Measurements from ENCODE around the gene HTRA1.
A peak's percentile ranks its signal among the peaks of the same experiment; 100 is the strongest.

HTRA1 gene

GRCh38 chr10:122497241-122497640, 35.9 kb downstream of the HTRA1 start:
- no peak for DNase-seq

- DNase-seq, result no peak
These were observed 37.2 kb downstream of the HTRA1 start for GRCh38 chr10:122498521-122498920.

- DNase-seq, result no peak
These were observed 37.7 kb downstream of the HTRA1 start for GRCh38 chr10:122499012-122499411.

DNA sequence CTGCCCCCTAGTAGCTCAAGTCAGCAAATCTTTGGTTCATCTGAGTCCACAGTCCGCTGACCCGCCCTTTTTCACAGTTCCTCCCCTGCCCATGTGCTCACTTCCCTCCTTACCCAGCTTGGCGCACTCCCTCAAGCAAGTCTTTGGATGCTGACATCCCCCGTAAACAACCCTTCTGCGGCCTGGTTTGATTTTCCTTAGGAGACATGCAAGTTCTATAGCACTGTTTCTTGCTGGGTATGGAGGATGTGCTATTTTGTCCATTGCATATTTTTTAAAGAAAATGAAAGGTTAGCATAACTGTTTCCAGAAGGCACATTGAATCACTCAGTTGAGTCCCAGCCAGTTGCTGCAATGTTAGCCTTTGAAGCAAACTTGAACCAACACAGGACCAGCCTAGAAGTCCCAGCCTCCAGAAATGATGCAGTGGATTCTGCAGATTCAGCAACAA, 38.2 kb downstream of the HTRA1 start:
- no peak for DNase-seq

DNA sequence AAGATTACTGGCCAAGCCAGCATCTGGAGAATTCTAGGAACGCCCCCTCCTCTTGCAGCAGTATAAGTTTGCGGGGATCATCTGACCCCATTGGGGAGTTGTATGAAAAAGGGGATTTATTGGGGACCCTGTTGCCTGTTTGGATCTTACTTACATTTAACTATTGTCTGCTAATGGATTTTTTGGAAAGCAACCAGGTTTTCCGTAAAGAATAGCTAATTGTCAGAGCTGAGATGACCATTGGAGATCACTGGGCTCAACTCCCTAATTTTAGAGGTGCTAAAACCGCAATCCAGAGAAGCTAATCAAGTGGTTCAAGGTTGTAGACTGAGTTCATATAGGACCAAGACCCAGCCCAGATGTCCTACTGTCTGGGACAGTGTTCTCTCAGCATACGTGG, 38.8 kb downstream of the HTRA1 start:
- DNase-seq, result no peak

DNA sequence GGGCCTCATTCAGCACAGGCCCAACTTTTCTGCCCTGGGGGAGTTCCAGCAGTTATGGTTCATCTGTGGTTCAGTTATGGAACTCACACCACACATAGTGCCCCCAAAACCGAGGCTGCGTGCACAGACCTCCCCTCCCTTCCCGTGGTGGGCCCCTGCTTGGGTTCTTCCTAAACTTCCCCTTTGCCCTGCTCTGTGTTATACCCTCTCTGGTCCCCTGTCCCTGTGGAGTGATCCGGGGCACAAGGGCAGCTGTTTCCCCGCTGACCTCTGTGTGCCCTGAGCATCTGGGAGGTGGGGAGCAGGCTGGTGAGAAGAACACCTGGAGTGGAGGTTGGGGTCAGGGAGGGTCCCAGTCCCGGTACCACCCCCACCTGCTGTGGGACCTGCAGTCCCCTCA, 39.4 kb downstream of the HTRA1 start:
- no peak for DNase-seq

GRCh38 chr10:122503012-122503411, 41.7 kb downstream of the HTRA1 start:
- no peak for DNase-seq

- no peak for DNase-seq
These were observed 42.7 kb downstream of the HTRA1 start for GRCh38 chr10:122503886-122504609.

DNA sequence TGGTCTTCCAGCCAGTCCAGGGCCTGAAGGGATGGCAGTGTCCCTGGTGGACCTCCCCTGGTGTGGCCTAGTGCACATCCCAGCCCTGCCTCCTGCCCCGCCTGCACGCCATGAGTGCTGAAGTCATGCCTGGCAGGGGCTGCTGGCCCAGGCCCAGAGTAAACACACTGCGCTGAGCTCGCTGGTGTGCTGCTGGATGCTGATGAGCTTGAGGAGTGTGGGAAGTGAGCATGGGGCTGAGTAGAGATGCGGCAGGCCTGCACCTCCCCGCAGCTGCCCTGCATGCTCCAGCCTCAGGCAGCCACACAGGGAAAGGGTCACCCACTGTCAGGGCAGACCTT, 43.2 kb downstream of the HTRA1 start:
- DNase-seq, result no peak

GRCh38 chr10:122505011-122505410, 43.7 kb downstream of the HTRA1 start:
- DNase-seq, result no peak

GRCh38 chr10:122505885-122506645, 44.7 kb downstream of the HTRA1 start:
- no peak for DNase-seq

DNA sequence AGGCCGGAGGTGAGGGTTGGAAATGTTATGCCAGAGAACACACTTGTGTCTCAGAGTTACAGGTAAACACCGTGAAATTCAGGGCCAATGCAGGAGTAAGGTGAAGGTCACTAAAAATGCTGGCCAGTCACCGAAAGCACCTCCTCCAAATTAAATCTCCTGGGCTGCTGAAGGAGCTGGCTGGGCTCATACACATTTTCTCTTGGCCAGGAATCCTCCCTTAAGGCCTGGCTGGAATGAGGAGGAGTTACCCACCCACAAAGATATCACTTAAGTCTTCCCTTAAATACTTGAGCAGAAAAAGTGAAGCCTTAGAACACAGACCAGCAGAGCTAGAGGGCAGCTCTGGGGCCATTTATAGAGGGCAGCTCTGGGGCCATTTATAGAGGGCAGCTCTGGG, 46.3 kb downstream of the HTRA1 start:
- no peak for DNase-seq

GRCh38 chr10:122508021-122508420, 46.7 kb downstream of the HTRA1 start:
- DNase-seq, result no peak

GRCh38 chr10:122509323-122509722, 48.0 kb downstream of the HTRA1 start:
- DNase-seq, result no peak

GRCh38 chr10:122510326-122510725, 49.0 kb downstream of the HTRA1 start:
- DNase-seq, result no peak

- peak in 1 of 2 donors; percentile 9 for DNase-seq
These were observed 49.4 kb downstream of the HTRA1 start for GRCh38 chr10:122510736-122511135.

- DNase-seq, result no peak
These were observed 51.7 kb downstream of the HTRA1 start for GRCh38 chr10:122513053-122513452.

DNA sequence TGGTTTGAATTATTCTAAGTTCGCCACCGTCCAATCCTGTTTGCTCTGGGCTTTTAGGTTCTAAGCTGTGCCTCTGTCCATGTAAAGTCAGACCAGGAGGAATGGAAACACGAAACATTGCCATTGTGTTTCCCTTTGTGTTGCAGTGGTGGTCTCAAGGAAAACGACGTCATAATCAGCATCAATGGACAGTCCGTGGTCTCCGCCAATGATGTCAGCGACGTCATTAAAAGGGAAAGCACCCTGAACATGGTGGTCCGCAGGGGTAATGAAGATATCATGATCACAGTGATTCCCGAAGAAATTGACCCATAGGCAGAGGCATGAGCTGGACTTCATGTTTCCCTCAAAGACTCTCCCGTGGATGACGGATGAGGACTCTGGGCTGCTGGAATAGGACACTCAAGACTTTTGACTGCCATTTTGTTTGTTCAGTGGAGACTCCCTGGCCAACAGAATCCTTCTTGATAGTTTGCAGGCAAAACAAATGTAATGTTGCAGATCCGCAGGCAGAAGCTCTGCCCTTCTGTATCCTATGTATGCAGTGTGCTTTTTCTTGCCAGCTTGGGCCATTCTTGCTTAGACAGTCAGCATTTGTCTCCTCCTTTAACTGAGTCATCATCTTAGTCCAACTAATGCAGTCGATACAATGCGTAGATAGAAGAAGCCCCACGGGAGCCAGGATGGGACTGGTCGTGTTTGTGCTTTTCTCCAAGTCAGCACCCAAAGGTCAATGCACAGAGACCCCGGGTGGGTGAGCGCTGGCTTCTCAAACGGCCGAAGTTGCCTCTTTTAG, 52.9 kb downstream of the HTRA1 start:
- no peak for DNase-seq

- DNase-seq, result no peak
These were observed 53.7 kb downstream of the HTRA1 start for GRCh38 chr10:122515022-122515424.

- DNase-seq, result peak; percentile 41 to 65
These were observed 54.4 kb downstream of the HTRA1 start for GRCh38 chr10:122515588-122516231.

DNA sequence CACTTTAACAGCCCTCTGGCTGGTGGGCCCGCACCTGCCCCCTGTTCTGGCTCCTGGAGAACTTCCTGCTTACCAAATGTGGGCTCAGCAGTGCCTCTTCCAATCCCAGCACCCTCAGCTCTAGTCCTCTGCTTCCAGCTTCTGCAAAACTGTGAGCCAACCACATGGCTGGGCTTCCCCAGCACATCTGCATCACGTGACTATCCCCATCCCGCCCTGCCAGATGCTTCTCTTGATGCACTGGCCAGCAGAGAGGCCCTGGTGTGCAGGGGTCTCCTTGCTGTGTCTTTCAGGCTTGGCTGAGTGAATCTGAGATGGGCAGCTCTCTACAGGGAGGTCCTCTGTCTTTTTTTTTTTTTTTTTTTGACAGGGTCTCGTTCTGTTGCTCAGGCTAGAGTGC, 55.4 kb downstream of the HTRA1 start:
- no peak for DNase-seq

GRCh38 chr10:122519144-122519543, 57.8 kb downstream of the HTRA1 start:
- DNase-seq, result no peak

DNA sequence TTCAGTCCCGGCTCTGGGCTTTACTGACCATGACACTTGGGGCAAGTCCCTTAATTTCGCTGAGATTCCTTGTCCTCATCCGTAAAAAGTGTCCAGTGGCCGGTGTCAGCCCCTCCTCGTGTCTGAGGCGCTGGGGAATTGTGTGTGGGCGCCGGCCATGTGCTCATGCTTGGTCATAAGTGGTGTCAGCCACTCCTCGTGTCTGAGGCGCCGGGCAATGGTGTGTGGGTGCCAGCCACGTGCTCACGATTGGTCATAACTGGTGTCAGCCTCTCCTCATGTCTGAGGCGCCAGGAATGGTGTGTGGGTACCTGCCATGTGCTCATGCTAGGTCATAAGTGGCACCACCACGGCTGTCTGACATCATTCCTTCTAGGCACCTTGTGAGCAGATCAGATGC, 58.5 kb downstream of the HTRA1 start:
- DNase-seq, result no peak
